HPDE6-E6E7 (cell line): ENCODE data around the gene SLC25A23.

Experiments
- DNase-seq: peaks from one replicate; pipeline ENCODE4 v3.0.0; 2011; ENCODE audit warnings: missing footprints; ENCODE audit errors: extremely low spot score

Gene SLC25A23

DNA sequence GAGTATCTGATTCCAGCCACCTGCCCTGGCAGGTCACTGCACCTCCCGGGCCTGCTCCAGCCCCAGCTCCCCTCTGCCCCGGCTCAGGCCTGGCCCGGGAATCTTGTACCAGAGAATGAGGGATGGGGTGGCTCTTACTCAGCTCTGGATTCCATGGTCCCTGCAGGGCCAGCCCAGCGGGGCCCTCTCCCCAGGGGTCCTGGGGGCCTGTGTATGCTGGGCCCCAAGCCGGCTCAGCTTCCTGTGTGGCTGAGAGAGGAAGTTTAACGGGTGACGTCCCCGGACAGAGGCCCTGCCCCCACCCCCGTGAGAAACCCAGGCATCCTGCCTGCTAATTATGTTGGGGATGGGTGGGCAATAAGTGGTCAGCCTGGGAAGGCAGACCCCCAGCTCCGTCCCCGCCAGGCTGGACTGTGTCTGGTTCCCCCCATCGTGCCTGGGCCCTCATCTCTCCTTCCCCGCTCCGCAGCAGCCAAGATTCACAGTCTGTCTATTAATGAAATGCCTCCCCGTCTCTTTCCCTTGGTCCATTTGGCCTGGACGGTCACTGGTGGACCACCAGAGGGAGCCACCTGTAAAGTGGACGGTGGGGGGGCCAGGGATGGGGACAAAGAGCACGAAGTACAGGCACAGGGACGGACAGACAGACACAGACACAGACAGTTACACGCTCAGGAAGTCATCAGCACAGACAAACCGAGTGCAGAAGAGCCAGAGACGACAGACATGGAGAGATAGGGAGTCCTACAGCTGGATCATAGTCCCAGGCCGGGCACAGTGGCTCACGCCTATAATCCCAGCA is 22.1 kb upstream of the SLC25A23 start, which contains the start of gene DENND1C:
TSS of gene DENND1C (minus strand) at position 247 of the 802 bp plus-strand sequence. CDS start at position 155, 92 bp downstream.
- no peak for DNase-seq

GRCh38 chr19:6480848-6481415 is 21.3 kb upstream of the SLC25A23 start:
- no peak for DNase-seq

GRCh38 chr19:6479836-6480398 is 20.3 kb upstream of the SLC25A23 start:
- no peak for DNase-seq

DNA sequence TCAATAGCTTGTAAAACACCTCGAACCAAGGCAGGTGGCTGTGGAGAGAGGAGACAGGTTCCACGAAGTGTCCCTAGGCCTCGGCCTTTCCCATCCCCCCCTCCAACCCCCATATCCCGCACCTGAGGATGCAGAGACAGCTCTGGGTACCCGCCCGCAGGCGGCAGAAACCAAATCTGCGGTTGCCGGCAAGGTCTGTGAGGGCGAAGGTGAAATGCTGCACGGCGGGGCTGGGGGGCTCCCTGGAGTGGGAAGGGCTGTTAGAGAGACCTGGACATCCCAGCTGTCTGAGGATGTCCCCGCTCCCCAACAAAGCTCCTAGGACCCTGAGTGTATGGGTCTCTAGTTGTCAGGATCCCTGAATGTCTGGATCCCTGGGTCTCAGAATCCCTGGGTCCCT is 19.2 kb upstream of the SLC25A23 start:
- DNase-seq = no peak

DNA sequence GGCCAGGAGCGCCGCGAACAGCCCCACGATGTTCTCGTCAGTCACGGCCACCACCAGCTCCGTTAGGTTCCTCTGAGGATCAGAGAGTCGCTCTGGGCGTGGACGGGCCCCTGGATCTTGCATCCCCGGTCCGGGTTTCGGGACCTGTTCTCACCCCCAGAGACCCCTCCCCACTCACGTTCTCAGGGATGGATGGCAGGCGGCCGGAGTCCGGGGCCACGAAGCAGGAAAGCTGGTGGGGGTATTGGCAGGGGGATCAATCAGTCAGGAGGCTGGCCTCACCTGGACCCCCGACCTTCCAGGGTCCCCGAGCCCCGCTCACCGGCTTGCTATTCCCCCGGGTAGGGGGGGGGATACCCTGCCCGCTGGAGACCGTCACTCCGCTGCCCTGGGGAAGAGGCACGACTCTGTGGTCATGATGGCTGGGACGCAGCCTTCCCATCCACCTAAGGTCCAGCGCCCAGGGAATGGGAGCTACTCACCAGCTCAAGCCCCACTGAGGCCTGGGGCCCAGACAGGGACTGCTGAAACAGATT is 17.4 kb upstream of the SLC25A23 start:
- DNase-seq = no peak

- DNase-seq = no peak
Observed at GRCh38 chr19:6476155-6476895, 16.7 kb upstream of the SLC25A23 start.

- DNase-seq = no peak
Observed at GRCh38 chr19:6475321-6476108, 15.9 kb upstream of the SLC25A23 start.

DNA sequence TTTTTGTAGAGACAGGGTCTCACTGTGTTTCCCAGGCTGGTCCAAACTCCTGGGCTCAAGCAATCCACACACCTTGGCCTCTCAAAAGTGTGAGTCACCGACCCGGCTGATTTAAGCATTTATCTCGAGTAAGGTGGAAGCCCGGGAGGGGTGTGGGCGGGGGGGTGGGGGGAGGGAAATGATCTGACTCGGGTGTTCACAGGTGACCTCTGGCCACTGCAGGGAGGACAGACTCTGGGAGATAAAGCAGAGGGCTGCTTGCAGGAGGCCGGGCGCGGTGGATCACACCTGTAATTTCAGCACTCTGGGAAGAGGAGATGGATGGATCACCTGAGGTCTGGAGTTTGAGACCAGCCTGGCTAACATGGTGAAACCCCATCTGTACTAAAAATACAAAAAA is 14.1 kb upstream of the SLC25A23 start:
- no peak for DNase-seq

GRCh38 chr19:6472713-6473112 is 13.1 kb upstream of the SLC25A23 start:
- DNase-seq = no peak

- no peak for DNase-seq
Observed at GRCh38 chr19:6471076-6471475, 11.5 kb upstream of the SLC25A23 start.

- DNase-seq = no peak
Observed at GRCh38 chr19:6470173-6470572, 10.6 kb upstream of the SLC25A23 start.

GRCh38 chr19:6467384-6467783 is 7.8 kb upstream of the SLC25A23 start:
- DNase-seq = no peak

DNA sequence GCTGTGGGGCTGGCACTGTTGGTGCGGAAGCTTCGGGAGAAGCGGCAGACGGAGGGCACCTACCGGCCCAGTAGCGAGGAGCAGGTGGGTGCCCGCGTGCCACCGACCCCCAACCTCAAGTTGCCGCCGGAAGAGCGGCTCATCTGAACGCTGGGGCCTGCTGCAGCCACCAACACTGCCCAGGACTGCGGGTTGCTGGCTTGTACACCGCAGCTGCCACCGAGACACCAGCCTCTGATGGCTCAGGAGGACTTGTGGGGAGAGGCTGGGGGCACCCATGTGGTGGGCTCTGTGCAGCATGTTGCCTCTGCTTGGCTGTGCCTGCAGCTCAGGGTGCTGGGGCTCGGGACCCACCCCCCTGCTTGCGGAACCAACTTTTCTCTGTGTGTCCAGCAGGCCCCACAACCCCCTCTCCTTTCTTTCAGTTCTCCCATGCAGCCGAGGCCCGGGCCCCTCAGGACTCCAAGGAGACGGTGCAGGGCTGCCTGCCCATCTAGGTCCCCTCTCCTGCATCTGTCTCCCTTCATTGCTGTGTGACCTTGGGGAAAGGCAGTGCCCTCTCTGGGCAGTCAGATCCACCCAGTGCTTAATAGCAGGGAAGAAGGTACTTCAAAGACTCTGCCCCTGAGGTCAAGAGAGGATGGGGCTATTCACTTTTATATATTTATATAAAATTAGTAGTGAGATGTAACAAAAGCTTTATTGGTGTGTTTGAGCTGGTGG is 7.1 kb upstream of the SLC25A23 start:
- no peak for DNase-seq

- no peak for DNase-seq
Observed at GRCh38 chr19:6465663-6466062, 6.1 kb upstream of the SLC25A23 start.

GRCh38 chr19:6465006-6465405 is 5.4 kb upstream of the SLC25A23 start:
- no peak for DNase-seq

DNA sequence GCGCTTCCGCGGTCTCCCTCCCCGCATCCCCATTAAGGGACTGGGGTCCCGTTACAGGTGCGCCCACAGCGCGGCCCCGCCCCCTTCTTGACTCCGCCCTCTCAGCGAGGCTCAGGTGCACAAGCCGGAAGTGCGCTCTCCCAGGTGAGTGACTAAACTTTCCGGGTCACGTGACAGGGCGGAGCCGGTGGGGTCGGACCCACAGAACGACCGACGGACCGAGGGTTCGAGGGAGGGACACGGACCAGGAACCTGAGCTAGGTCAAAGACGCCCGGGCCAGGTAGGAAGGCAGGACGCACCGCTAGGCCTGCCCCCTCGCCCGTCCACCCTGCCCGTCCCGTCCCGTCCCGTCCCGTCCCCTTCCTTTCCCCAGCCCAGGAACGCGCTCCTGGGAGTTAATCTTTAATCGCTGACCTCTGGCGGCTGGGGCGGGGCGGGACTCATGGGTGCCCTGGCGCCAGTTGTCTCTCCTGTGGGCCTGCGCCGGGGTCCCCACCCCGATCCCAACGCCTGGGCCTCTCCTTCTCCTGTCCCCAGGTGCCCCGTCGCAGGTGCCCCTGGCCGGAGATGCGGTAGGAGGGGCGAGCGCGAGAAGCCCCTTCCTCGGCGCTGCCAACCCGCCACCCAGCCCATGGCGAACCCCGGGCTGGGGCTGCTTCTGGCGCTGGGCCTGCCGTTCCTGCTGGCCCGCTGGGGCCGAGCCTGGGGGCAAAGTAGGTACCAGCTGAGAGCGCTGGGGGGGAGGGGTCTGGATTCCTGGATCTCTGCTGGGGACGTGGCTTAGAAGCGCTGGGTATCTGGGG is 4.7 kb upstream of the SLC25A23 start, which contains the start of gene CRB3:
TSS of gene CRB3 (plus strand) at position 202 of the 804 bp plus-strand sequence. CDS start at position 633, 431 bp downstream.
- DNase-seq = peak; percentile 93

GRCh38 chr19:6460099-6460884 is 700 bp upstream of the SLC25A23 start:
- DNase-seq = peak; percentile 88

- no peak for DNase-seq
Observed at GRCh38 chr19:6458695-6459261, 814 bp downstream of the SLC25A23 start.
